ENCODE data around the gene HAGHL. TPM values are rescaled to one million over a fixed set of nuclear protein-coding genes. Genes with fewer than 3 reads are reported as not detected.

Gene HAGHL
- total and polyA plus RNA-seq, 3 donors from 2014 or later: 7.2 to 13.7 (median 9.9) TPM

GRCh38 chr16:708959-709358 is 17.9 kb upstream of the HAGHL start:
- no peaks in the 10 kb centered on the region for H3K27me3 ChIP-seq

GRCh38 chr16:709566-710499 is 17.1 kb upstream of the HAGHL start:
- intact Hi-C loops (cut with DNase I; ENCODE audit: low total_unique reads): no loop called here
- H3K4me1 ChIP-seq: peaks cover 12% of the 10 kb centered on the region
- WGBS, 2 donors: 23 to 27% methylated on average over 14 to 30 of the region's 30 CpGs
- DNase-seq: peak; percentile 71
- no peaks in the 10 kb centered on the region for H3K36me3 ChIP-seq (ENCODE audit: low read depth, missing control alignments)
- no peaks in the 10 kb centered on the region for H3K9me3 ChIP-seq
- H3K27ac ChIP-seq: no peak overlapping the region
- TF ChIP-seq CTCF (IDR thresholded peaks at IDR 0.05): no peak
- no peak for TF ChIP-seq POLR2A (IDR thresholded peaks at IDR 0.05)
- no peak overlapping the region for H3K4me3 ChIP-seq
- no peaks in the 10 kb centered on the region for H3K27me3 ChIP-seq

More at GRCh38 chr16:708959-709358, 17.9 kb upstream of the HAGHL start:
- Histone ChIP-seq H3K4me3 (no peak overlapping the region), H3K9me3 (no peaks in the 10 kb centered on the region), H3K27ac (no peak overlapping the region), H3K36me3 (ENCODE audit: low read depth, missing control alignments) (no peaks in the 10 kb centered on the region), H3K4me1 (peaks cover 5% of the 10 kb centered on the region)
- WGBS, 2 donors: 73 to 83% methylated on average over 3 to 4 of the region's 4 CpGs
- intact Hi-C loops (cut with DNase I; ENCODE audit: low total_unique reads): no loop called here
- no peak for DNase-seq
- TF ChIP-seq POLR2A (IDR thresholded peaks at IDR 0.05) (no peak), CTCF (IDR thresholded peaks at IDR 0.05) (no peak)

- no peaks in the 10 kb centered on the region for H3K36me3 ChIP-seq (ENCODE audit: low read depth, missing control alignments)
- H3K4me3 ChIP-seq: no peak overlapping the region
- H3K27ac ChIP-seq: no peak overlapping the region
- no peak for DNase-seq
- no peaks in the 10 kb centered on the region for H3K9me3 ChIP-seq
- intact Hi-C loops (cut with DNase I; ENCODE audit: low total_unique reads): no loop called here
- WGBS, 2 donors: 48 to 70% methylated on average over 3 to 21 of the region's 21 CpGs
- TF ChIP-seq CTCF (IDR thresholded peaks at IDR 0.05) (no peak), POLR2A (IDR thresholded peaks at IDR 0.05) (no peak)
- peaks cover 12% of the 10 kb centered on the region for H3K4me1 ChIP-seq
- no peaks in the 10 kb centered on the region for H3K27me3 ChIP-seq
Observed at GRCh38 chr16:710500-711075, 16.3 kb upstream of the HAGHL start.

- Histone ChIP-seq H3K27me3 (no peaks in the 10 kb centered on the region), H3K27ac (no peak overlapping the region), H3K4me1 (peaks cover 15% of the 10 kb centered on the region), H3K4me3 (no peak overlapping the region), H3K9me3 (no peaks in the 10 kb centered on the region), H3K36me3 (ENCODE audit: low read depth, missing control alignments) (no peaks in the 10 kb centered on the region)
- DNase-seq: no peak
- 76 to 81% methylated on average over 4 to 12 of the region's 12 CpGs for WGBS, 2 donors
- no peak for TF ChIP-seq CTCF (IDR thresholded peaks at IDR 0.05)
- no peak for TF ChIP-seq POLR2A (IDR thresholded peaks at IDR 0.05)
- intact Hi-C loops (cut with DNase I; ENCODE audit: low total_unique reads): no loop called here
Observed at GRCh38 chr16:711084-711483, 15.8 kb upstream of the HAGHL start.
